ENCODE data around the gene E4F1. TPM values are rescaled to one million over a fixed set of nuclear protein-coding genes. Genes with fewer than 3 reads are reported as not detected.
"Not testable (repeated sequence)": the region's sequence is repeated elsewhere in the genome, so short reads cannot be mapped to it uniquely, and the experiment has no call there.

The E4F1 gene
- total RNA-seq, 6 donors from 2014 or later, result 24.9 to 153 (median 32.9) TPM

- ATAC-seq (ENCODE audit: low FRiP score in 2 of 2) (no peak), DNase-seq (no peak)
- Histone ChIP-seq H3K4me1 (peaks cover 11 to 20% (median 14%) of the 10 kb centered on the region in 4 donors), H3K4me3 (no peak overlapping the region), H3K36me3 (no peaks in the 10 kb centered on the region), H3K27me3 (peaks cover 0 to 28% (median 21%) of the 10 kb centered on the region in 4 donors), H3K9me3 (no peaks in the 10 kb centered on the region), H3K27ac (no peak overlapping the region)
- TF ChIP-seq POLR2A (IDR thresholded peaks at IDR 0.05) (no peak), POLR2AphosphoS5 (IDR thresholded peaks at IDR 0.05) (no peak), CTCF (IDR thresholded peaks at IDR 0.05) (no peak), EP300 (IDR thresholded peaks at IDR 0.05) (no peak)
- 68 to 75% methylated on average over 4 of the region's 4 CpGs for WGBS, 2 donors
Observed at GRCh38 chr16:2198283-2198682, 25.1 kb upstream of the E4F1 start.

- WGBS, 2 donors, result 83 to 100% methylated on average over 4 to 5 of the region's 5 CpGs
- H3K9me3 ChIP-seq, result no peaks in the 10 kb centered on the region
- no peak for DNase-seq
- H3K27me3 ChIP-seq, result peaks cover 0 to 28% (median 21%) of the 10 kb centered on the region in 4 donors
- no peaks in the 10 kb centered on the region for H3K36me3 ChIP-seq
- H3K27ac ChIP-seq, result no peak overlapping the region
- ATAC-seq (ENCODE audit: low FRiP score in 2 of 2), result no peak
- TF ChIP-seq POLR2A (IDR thresholded peaks at IDR 0.05), result no peak
- no peak for TF ChIP-seq EP300 (IDR thresholded peaks at IDR 0.05)
- no peak overlapping the region for H3K4me3 ChIP-seq
- peaks cover 11 to 20% (median 14%) of the 10 kb centered on the region in 4 donors for H3K4me1 ChIP-seq
Observed at GRCh38 chr16:2199095-2199494, 24.3 kb upstream of the E4F1 start.

GRCh38 chr16:2199621-2200139 lies 23.7 kb upstream of the E4F1 start:
- DNase-seq, result peak in 1 of 2 donors; percentile 62

GRCh38 chr16:2200313-2200712 lies 23.1 kb upstream of the E4F1 start:
- TF ChIP-seq EP300 (IDR thresholded peaks at IDR 0.05), result no peak
- TF ChIP-seq POLR2AphosphoS5 (IDR thresholded peaks at IDR 0.05), result no peak
- no peak for TF ChIP-seq CTCF (IDR thresholded peaks at IDR 0.05)
- TF ChIP-seq POLR2A (IDR thresholded peaks at IDR 0.05), result no peak
- ATAC-seq (ENCODE audit: low FRiP score in 2 of 2), result no peak
- 81 to 86% methylated on average over 4 to 6 of the region's 6 CpGs for WGBS, 2 donors

More at GRCh38 chr16:2199621-2200139, 23.7 kb upstream of the E4F1 start:
- TF ChIP-seq POLR2A (IDR thresholded peaks at IDR 0.05), result no peak
- TF ChIP-seq POLR2AphosphoS5 (IDR thresholded peaks at IDR 0.05), result no peak
- no peak for TF ChIP-seq EP300 (IDR thresholded peaks at IDR 0.05)
- TF ChIP-seq CTCF (IDR thresholded peaks at IDR 0.05), result no peak
- H3K4me3 ChIP-seq, result no peak overlapping the region
- H3K4me1 ChIP-seq, result peaks cover 13 to 23% (median 16%) of the 10 kb centered on the region in 4 donors
- no peak for ATAC-seq (ENCODE audit: low FRiP score in 2 of 2)
- H3K36me3 ChIP-seq, result no peaks in the 10 kb centered on the region
- H3K9me3 ChIP-seq, result no peaks in the 10 kb centered on the region
- WGBS, 2 donors, result 62% methylated on average over 9 of the region's 14 CpGs; no CpG with 5 or more reads in 1 of the 2 donors
- H3K27ac ChIP-seq, result no peak overlapping the region
- H3K27me3 ChIP-seq, result peaks cover 0 to 27% (median 20%) of the 10 kb centered on the region in 4 donors

GRCh38 chr16:2203119-2203688 lies 20.2 kb upstream of the E4F1 start:
- not testable (repeated sequence) for H3K27ac ChIP-seq; ATAC-seq (ENCODE audit: low FRiP score in 2 of 2); H3K9me3 ChIP-seq; DNase-seq; H3K27me3 ChIP-seq; H3K4me3 ChIP-seq
- WGBS, 2 donors, result 93 to 97% methylated on average over 7 to 8 of the region's 8 CpGs
- H3K4me1 ChIP-seq, result peaks cover 14 to 20% (median 15%) of the 10 kb centered on the region in 4 donors
- peaks cover 0 to 17% (median 15%) of the 10 kb centered on the region in 4 donors for H3K36me3 ChIP-seq

More at GRCh38 chr16:2200313-2200712, 23.1 kb upstream of the E4F1 start:
- Histone ChIP-seq H3K27ac (no peak overlapping the region), H3K36me3 (no peaks in the 10 kb centered on the region), H3K4me1 (peaks cover 12 to 21% (median 17%) of the 10 kb centered on the region in 4 donors), H3K4me3 (no peak overlapping the region), H3K9me3 (no peaks in the 10 kb centered on the region), H3K27me3 (peaks cover 0 to 20% (median 16%) of the 10 kb centered on the region in 4 donors)
- no peak for DNase-seq
